ENCODE data around the gene CHAD.

CHAD gene

DNA sequence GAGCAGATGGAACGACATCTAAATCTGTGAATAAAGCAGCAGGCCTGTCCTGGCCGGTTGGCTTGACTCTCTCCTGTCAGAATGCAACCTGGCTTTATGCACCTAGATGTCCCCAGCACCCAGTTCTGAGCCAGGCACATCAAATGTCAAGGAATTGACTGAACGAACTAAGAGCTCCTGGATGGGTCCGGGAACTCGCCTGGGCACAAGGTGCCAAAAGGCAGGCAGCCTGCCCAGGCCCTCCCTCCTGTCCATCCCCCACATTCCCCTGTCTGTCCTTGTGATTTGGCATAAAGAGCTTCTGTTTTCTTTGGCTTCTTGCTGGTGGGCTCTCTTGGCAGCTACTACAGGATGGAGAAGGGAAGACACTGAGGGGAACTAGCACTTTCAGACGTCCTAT lies 5.8 kb upstream of the CHAD start:
- no peak for DNase-seq (ENCODE audit: low read depth)

DNA sequence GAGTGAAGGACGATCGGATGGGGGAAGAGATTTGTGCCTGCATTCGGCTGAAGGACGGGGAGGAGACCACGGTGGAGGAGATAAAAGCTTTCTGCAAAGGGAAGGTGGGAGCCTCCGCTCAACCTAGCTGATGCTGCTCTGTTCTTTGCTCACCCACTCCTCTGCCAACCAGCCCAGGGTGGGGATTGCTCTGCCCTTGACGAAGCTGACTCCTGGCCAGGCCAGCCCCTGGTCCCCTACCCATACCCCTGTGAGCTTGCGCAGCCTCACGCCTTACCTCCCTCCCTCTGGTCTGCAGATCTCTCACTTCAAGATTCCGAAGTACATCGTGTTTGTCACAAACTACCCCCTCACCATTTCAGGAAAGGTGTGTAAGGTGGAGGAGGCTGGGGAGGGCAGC lies 5.2 kb upstream of the CHAD start:
- no peak for DNase-seq (ENCODE audit: low read depth)

GRCh38 chr17:50472761-50473161 lies 4.1 kb upstream of the CHAD start:
- peak; percentile 49 for DNase-seq (ENCODE audit: low read depth)

GRCh38 chr17:50472286-50472685 lies 3.6 kb upstream of the CHAD start:
- DNase-seq (ENCODE audit: low read depth), result no peak

DNA sequence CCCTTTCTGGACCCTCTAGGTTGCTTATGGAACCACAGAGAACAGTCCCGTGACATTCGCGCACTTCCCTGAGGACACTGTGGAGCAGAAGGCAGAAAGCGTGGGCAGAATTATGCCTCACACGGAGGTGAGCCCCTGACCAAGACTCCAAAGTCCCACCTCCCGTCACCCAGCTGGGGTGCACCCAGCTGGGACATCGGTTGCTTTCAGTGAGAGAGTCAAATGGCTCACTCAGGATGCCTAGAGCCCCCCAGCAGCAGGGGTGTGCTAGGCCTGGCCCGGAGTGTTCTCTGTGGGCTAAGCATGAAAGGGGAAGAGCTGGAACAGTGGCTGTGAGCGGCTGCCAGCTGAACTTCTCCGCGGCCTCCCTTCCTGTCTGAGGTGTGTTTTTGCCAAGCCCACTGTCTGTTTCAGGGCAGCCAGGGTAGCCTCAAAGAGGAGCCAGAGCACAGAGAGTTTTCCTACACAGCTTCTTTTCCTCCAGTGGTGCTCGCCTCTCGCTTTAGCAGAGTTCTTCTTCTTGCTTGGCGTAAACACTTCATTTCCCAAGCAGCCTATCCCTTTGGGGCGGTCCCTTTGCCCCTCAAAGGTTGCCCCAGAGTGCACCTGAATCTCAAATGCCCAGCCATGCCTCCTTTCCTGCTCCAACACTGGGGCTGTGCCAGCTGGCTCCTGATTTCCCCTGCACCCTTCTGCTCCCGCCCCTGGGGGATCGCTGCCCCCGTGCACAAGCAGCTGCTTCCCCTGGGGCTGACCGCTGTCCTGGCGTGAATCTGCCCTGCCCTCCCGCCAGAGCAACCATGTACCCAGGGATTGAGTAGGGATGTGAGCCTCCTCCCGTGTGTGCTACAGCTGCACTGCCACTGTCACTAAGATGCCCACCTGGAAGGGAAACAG lies 2.6 kb upstream of the CHAD start:
- DNase-seq (ENCODE audit: low read depth), result no peak

GRCh38 chr17:50470426-50470825 lies 1.7 kb upstream of the CHAD start:
- DNase-seq (ENCODE audit: low read depth), result no peak

- no peak for DNase-seq (ENCODE audit: low read depth)
These were observed 1.1 kb upstream of the CHAD start for GRCh38 chr17:50469671-50470305.

DNA sequence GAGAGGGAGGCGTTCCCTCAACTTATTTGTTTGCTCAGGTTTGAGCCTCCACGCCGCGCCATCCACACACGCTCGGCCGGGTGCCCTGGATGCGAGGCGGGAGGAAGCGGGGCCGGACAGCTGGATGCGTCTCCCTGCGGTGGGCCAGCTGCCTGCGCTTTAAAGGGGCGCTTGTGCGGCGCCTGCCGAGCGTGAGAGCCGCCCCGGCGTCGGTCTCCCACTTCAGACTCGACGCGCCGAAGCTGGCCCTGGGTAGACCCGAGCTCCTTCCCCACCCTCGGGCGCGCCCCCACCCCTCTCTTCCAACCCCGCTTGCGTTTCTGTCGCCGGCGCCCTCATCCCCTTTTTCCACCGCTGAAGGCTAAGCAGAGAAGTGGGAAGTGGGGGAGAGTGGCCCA lies 527 bp upstream of the CHAD start:
- no peak for DNase-seq (ENCODE audit: low read depth)

GRCh38 chr17:50467855-50468303 lies 801 bp downstream of the CHAD start:
- DNase-seq (ENCODE audit: low read depth), result no peak

DNA sequence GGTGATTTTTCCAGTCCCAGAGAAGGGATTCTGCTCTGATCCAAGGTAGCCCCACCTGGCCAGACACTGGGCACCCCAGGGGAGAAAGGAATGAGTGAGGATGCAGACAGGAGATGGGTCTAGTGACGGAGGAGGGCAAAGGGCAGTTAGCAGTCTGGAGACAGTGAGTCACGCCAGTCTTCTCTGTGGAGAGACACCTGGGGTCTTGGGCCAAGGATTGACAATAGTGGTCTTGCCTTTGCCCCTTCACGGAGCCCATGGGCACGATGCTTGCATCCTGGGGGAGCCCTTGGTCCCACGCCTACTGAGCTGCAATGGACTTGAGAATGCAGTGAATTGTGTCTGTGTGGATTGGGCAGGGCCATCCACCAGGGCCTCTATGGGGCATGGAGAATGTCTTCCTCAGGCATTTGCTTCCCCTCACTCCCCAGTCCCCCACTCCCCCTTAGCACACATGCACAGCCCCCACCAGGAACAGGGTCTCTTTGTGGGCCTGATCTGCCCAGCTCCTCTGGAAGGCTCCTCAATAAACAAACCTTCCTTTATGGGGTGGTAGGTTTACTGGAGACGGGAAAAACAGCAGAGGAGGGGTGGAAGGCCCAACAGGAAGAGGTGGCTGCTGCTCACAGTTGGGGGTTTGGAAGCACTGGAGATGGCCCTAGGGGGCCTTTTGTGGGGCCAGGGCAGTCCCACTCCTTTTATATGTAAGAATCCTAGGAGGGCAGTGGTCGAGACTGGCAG lies 1.4 kb downstream of the CHAD start:
- DNase-seq (ENCODE audit: low read depth), result no peak

GRCh38 chr17:50466371-50467113 lies 2.1 kb downstream of the CHAD start:
- no peak for DNase-seq (ENCODE audit: low read depth)

GRCh38 chr17:50465635-50466034 lies 3.0 kb downstream of the CHAD start:
- DNase-seq (ENCODE audit: low read depth), result no peak

- no peak for DNase-seq (ENCODE audit: low read depth)
These were observed 3.5 kb downstream of the CHAD start for GRCh38 chr17:50465171-50465570.

GRCh38 chr17:50464736-50465135 lies 3.9 kb downstream of the CHAD start:
- DNase-seq (ENCODE audit: low read depth), result no peak

DNA sequence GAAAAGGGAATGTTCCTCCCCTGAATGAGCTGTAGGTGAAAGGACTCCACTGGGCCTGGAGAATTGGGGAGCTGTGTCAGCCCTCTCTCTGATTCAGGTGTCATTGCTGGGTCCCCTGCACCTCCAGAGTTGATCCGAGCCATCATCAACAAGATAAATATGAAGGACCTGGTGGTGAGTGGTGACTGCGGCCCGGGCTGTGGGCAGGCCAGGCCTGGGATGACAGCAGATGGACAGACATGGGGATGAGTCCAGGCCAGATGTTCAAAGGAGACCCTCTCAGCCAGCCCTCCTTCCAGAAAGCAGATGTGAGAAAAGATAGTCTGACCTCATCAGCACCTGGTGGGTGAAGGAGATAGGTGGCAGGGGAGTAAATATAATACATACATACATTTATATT lies 4.6 kb downstream of the CHAD start:
- no peak for DNase-seq (ENCODE audit: low read depth)

- DNase-seq (ENCODE audit: low read depth), result no peak
These were observed 6.2 kb downstream of the CHAD start for GRCh38 chr17:50462446-50462845.

DNA sequence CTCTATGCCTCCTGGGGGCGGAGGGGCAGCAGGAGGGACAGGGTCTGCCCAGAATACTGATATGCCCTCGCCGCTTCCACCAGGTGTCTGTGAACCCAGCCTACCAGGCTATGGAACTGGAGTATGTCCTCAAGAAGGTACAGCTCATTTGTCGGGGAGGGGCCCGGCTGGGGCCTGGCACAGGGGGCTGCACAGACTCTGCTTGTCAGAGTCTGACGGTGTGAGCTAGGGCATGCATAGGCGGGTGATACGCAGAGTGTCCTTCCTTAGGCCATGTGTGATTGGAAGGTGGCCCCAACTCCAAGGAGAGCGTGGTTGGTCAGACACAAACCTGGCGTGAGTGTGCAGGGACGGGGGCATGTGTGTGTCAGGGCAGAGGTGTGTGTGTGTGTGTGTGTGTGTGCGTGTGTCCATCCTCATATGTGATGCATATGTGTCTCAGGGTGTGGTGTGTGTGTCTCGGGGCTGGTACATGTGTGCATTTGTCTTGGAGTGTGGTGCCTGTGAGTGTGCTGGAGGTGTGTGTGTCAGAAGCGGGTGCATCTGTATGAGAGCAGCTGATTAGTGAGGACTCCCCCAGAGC lies 7.0 kb downstream of the CHAD start:
- no peak for DNase-seq (ENCODE audit: low read depth)

- no peak for DNase-seq (ENCODE audit: low read depth)
These were observed 7.7 kb downstream of the CHAD start for GRCh38 chr17:50460831-50461526.

DNA sequence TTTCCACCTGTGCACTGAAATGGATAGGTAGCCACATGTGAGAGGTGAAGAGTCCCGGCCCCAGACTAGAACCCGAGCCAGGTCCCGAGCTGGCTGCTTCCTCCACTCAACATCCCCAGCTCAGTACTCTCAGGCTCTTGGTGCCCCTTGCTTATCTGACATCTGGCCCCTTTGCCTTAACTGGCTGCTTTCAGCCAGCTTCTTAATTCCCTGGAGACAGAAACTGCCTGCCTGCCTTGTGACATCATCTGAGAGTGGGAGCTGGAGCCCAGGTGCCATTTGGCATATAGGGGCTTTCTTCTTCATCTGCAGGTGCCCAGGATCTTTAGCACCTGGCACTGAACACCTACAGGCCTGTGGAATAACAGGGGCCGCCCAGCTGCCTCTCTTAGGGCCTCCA lies 8.9 kb downstream of the CHAD start:
- no peak for DNase-seq (ENCODE audit: low read depth)

GRCh38 chr17:50458701-50459676 lies 9.7 kb downstream of the CHAD start:
- DNase-seq (ENCODE audit: low read depth), result peak; percentile 67

All from amniotic epithelial cell (primary cell).